ENCODE data around the gene NAPB.
A peak's percentile ranks its signal among the peaks of the same experiment; 100 is the strongest.

The NAPB gene

GRCh38 chr20:23340524-23340923 lies 80.8 kb downstream of the NAPB start:
- peak; percentile 70 for DNase-seq

- no peak for DNase-seq
Observed at GRCh38 chr20:23339986-23340385, 81.3 kb downstream of the NAPB start.

- DNase-seq: no peak
Observed at GRCh38 chr20:23337312-23337711, 84.0 kb downstream of the NAPB start.

- DNase-seq: no peak
Observed at GRCh38 chr20:23336476-23336875, 84.8 kb downstream of the NAPB start.

GRCh38 chr20:23335521-23335920 lies 85.8 kb downstream of the NAPB start:
- DNase-seq: no peak

GRCh38 chr20:23334111-23334510 lies 87.2 kb downstream of the NAPB start:
- DNase-seq: no peak

- DNase-seq: no peak
Observed at GRCh38 chr20:23332467-23332866, 88.8 kb downstream of the NAPB start.

- DNase-seq: no peak
Observed at GRCh38 chr20:23331450-23332350, 89.6 kb downstream of the NAPB start.

GRCh38 chr20:23327617-23328333 lies 93.5 kb downstream of the NAPB start:
- no peak for DNase-seq

- no peak for DNase-seq
Observed at GRCh38 chr20:23326774-23327173, 94.5 kb downstream of the NAPB start.

GRCh38 chr20:23325107-23325506 lies 96.2 kb downstream of the NAPB start:
- DNase-seq: no peak

Data from fibroblast of upper back skin (primary cell).